Activated naive CD8-positive, alpha-beta T cell (primary cell): Measurements from ENCODE around the gene ULBP2.
"Not testable (repeated sequence)": the region's sequence is repeated elsewhere in the genome, so short reads cannot be mapped to it uniquely, and the experiment has no call there.

ENCODE experiments used
- H3K27ac Mint-ChIP-seq: one replicate; pipeline ENCODE4 v1.8.0; 2021; ENCODE audit warnings: mixed read lengths
- H3K27me3 Mint-ChIP-seq: one replicate; pipeline ENCODE4 v1.8.0; 2021; ENCODE audit warnings: mixed read lengths
- H3K36me3 Mint-ChIP-seq: one replicate; pipeline ENCODE4 v1.8.0; 2021; ENCODE audit warnings: mixed read lengths
- H3K4me1 Mint-ChIP-seq: one replicate; pipeline ENCODE4 v1.8.0; 2021; ENCODE audit warnings: low read depth, mixed read lengths
- H3K4me3 Mint-ChIP-seq: one replicate; pipeline ENCODE4 v1.8.0; 2021; ENCODE audit warnings: mild to moderate bottlenecking, mixed read lengths
- H3K9me3 Mint-ChIP-seq: one replicate; pipeline ENCODE4 v1.8.0; 2021; ENCODE audit warnings: low read depth, mixed read lengths

ULBP2 gene

GRCh38 chr6:149904661-149905370 lies 37.0 kb upstream of the ULBP2 start:
- no peaks in the 10 kb centered on the region for H3K36me3 Mint-ChIP-seq
- H3K27me3 Mint-ChIP-seq = no peaks in the 10 kb centered on the region
- no peak overlapping the region for H3K4me3 Mint-ChIP-seq
- H3K9me3 Mint-ChIP-seq = no peaks in the 10 kb centered on the region
- H3K27ac Mint-ChIP-seq = no peak overlapping the region
- H3K4me1 Mint-ChIP-seq = no peaks in the 10 kb centered on the region

GRCh38 chr6:149905371-149905910 lies 36.4 kb upstream of the ULBP2 start:
- H3K4me1 Mint-ChIP-seq = no peaks in the 10 kb centered on the region

GRCh38 chr6:149905911-149906371 lies 35.9 kb upstream of the ULBP2 start:
- Mint-ChIP-seq H3K9me3 (no peaks in the 10 kb centered on the region), H3K27ac (no peak overlapping the region), H3K36me3 (no peaks in the 10 kb centered on the region), H3K4me1 (no peaks in the 10 kb centered on the region), H3K27me3 (no peaks in the 10 kb centered on the region), H3K4me3 (no peak overlapping the region)

More at GRCh38 chr6:149905371-149905910, 36.4 kb upstream of the ULBP2 start:
- Mint-ChIP-seq H3K9me3 (no peaks in the 10 kb centered on the region), H3K27me3 (no peaks in the 10 kb centered on the region), H3K4me3 (no peak overlapping the region), H3K36me3 (no peaks in the 10 kb centered on the region), H3K27ac (no peak overlapping the region)

- H3K4me1 Mint-ChIP-seq = no peaks in the 10 kb centered on the region
- no peaks in the 10 kb centered on the region for H3K36me3 Mint-ChIP-seq
- no peak overlapping the region for H3K4me3 Mint-ChIP-seq
- H3K27ac Mint-ChIP-seq = no peak overlapping the region
- H3K27me3 Mint-ChIP-seq = peaks cover 3% of the 10 kb centered on the region
- no peaks in the 10 kb centered on the region for H3K9me3 Mint-ChIP-seq
These were observed 35.4 kb upstream of the ULBP2 start for GRCh38 chr6:149906405-149906804.

- H3K9me3 Mint-ChIP-seq = no peaks in the 10 kb centered on the region
- no peak overlapping the region for H3K27ac Mint-ChIP-seq
- H3K27me3 Mint-ChIP-seq = peaks cover 5% of the 10 kb centered on the region
- H3K4me3 Mint-ChIP-seq = no peak overlapping the region
- H3K36me3 Mint-ChIP-seq = no peaks in the 10 kb centered on the region
- no peaks in the 10 kb centered on the region for H3K4me1 Mint-ChIP-seq
These were observed 34.5 kb upstream of the ULBP2 start for GRCh38 chr6:149907317-149907716.

GRCh38 chr6:149908480-149908879 lies 33.3 kb upstream of the ULBP2 start:
- H3K4me1 Mint-ChIP-seq, H3K27ac Mint-ChIP-seq, H3K36me3 Mint-ChIP-seq, H3K9me3 Mint-ChIP-seq, H3K27me3 Mint-ChIP-seq, H3K4me3 Mint-ChIP-seq: not testable (repeated sequence)

GRCh38 chr6:149909701-149910470 lies 31.9 kb upstream of the ULBP2 start:
- peaks cover 6% of the 10 kb centered on the region for H3K27me3 Mint-ChIP-seq
- no peaks in the 10 kb centered on the region for H3K36me3 Mint-ChIP-seq
- H3K4me3 Mint-ChIP-seq = no peak overlapping the region
- H3K4me1 Mint-ChIP-seq = no peaks in the 10 kb centered on the region
- H3K9me3 Mint-ChIP-seq = no peaks in the 10 kb centered on the region
- H3K27ac Mint-ChIP-seq = no peak overlapping the region

GRCh38 chr6:149910721-149911151 lies 31.1 kb upstream of the ULBP2 start:
- H3K27me3 Mint-ChIP-seq = peaks cover 6% of the 10 kb centered on the region
- no peak overlapping the region for H3K4me3 Mint-ChIP-seq
- H3K36me3 Mint-ChIP-seq = no peaks in the 10 kb centered on the region
- no peaks in the 10 kb centered on the region for H3K9me3 Mint-ChIP-seq
- H3K4me1 Mint-ChIP-seq = no peaks in the 10 kb centered on the region
- H3K27ac Mint-ChIP-seq = no peak overlapping the region

GRCh38 chr6:149912680-149913079 lies 29.1 kb upstream of the ULBP2 start:
- not testable (repeated sequence) for H3K27me3 Mint-ChIP-seq, H3K9me3 Mint-ChIP-seq, H3K4me3 Mint-ChIP-seq

GRCh38 chr6:149913085-149913484 lies 28.7 kb upstream of the ULBP2 start:
- Mint-ChIP-seq H3K9me3 (no peaks in the 10 kb centered on the region), H3K27ac (no peak overlapping the region), H3K27me3 (peaks cover 6% of the 10 kb centered on the region)

More at GRCh38 chr6:149912680-149913079, 29.1 kb upstream of the ULBP2 start:
- H3K4me1 Mint-ChIP-seq, H3K27ac Mint-ChIP-seq, H3K36me3 Mint-ChIP-seq: not testable (repeated sequence)

GRCh38 chr6:149913540-149914240 lies 28.1 kb upstream of the ULBP2 start:
- Mint-ChIP-seq H3K4me3 (no peak overlapping the region), H3K27me3 (peaks cover 7% of the 10 kb centered on the region), H3K4me1 (no peaks in the 10 kb centered on the region), H3K27ac (no peak overlapping the region), H3K9me3 (no peaks in the 10 kb centered on the region), H3K36me3 (no peaks in the 10 kb centered on the region)

More at GRCh38 chr6:149913085-149913484, 28.7 kb upstream of the ULBP2 start:
- Mint-ChIP-seq H3K36me3 (no peaks in the 10 kb centered on the region), H3K4me1 (no peaks in the 10 kb centered on the region), H3K4me3 (no peak overlapping the region)

GRCh38 chr6:149915970-149916865 lies 25.6 kb upstream of the ULBP2 start:
- Mint-ChIP-seq H3K9me3 (no peaks in the 10 kb centered on the region), H3K27me3 (peaks cover 21% of the 10 kb centered on the region), H3K4me3 (no peak overlapping the region), H3K4me1 (no peaks in the 10 kb centered on the region), H3K27ac (no peak overlapping the region), H3K36me3 (peaks cover 3% of the 10 kb centered on the region)

- Mint-ChIP-seq H3K27me3 (peaks cover 27% of the 10 kb centered on the region), H3K36me3 (peaks cover 3% of the 10 kb centered on the region)
These were observed 24.1 kb upstream of the ULBP2 start for GRCh38 chr6:149917679-149918078.

More at GRCh38 chr6:149917679-149918078, 24.1 kb upstream of the ULBP2 start:
- Mint-ChIP-seq H3K4me3 (no peak overlapping the region), H3K4me1 (peaks cover 1% of the 10 kb centered on the region), H3K9me3 (no peaks in the 10 kb centered on the region), H3K27ac (no peak overlapping the region)
